SU-DHL-6 (cell line): ENCODE results near the gene MDM4.
"Not testable (repeated sequence)": the region's sequence is repeated elsewhere in the genome, so short reads cannot be mapped to it uniquely, and the experiment has no call there.

ENCODE experiments used
- H2AFZ ChIP-seq: fragments of 200-600 bp; sonication (generic); 2 replicates; pipeline ENCODE4 v1.6.1; 2014; ENCODE audit warnings: low read depth, mild to moderate bottlenecking, moderate library complexity, mixed read lengths, antibody characterized with exemption, low read length; ENCODE audit not compliant: severe bottlenecking
- H3F3A ChIP-seq: fragments of 200-600 bp; shearing (Covaris generic); 2 replicates; pipeline ENCODE4 v1.6.0; 2016; ENCODE audit warnings: antibody characterized with exemption, mild to moderate bottlenecking; ENCODE audit not compliant: insufficient read depth
- H3K27ac ChIP-seq: fragments of 200-600 bp; sonication (generic); 2 replicates; pipeline ENCODE4 v1.5.1; 2016; ENCODE audit warnings: low read depth, mild to moderate bottlenecking, low read length, moderate library complexity, mixed read lengths
- H3K27me3 ChIP-seq: fragments of 200-600 bp; sonication (generic), shearing (Covaris generic); 2 replicates; pipeline ENCODE4 v1.6.0; 2014; ENCODE audit warnings: mild to moderate bottlenecking, low read length
- H3K36me3 ChIP-seq: fragments of 200-600 bp; sonication (generic); 2 replicates; pipeline ENCODE4 v1.6.1; 2014; ENCODE audit warnings: mild to moderate bottlenecking, low read length, mixed read lengths
- H3K4me2 ChIP-seq: fragments of 300-600, 200-600 bp; shearing (Covaris generic), sonication (generic); 2 replicates; pipeline ENCODE4 v1.6.0; 2014; ENCODE audit warnings: low read length, low read depth, mild to moderate bottlenecking; ENCODE audit not compliant: poor library complexity, severe bottlenecking
- H3K4me3 ChIP-seq: fragments of 200-600 bp; sonication (generic); 2 replicates; pipeline ENCODE4 v1.5.1; 2014; ENCODE audit warnings: antibody characterized with exemption, low read length, mild to moderate bottlenecking, mixed read lengths; ENCODE audit not compliant: insufficient read depth, poor library complexity, severe bottlenecking
- H3K79me2 ChIP-seq: fragments of 200-600 bp; sonication (generic); 2 replicates; pipeline ENCODE4 v1.6.1; 2014; ENCODE audit warnings: mild to moderate bottlenecking, low read length, moderate library complexity; ENCODE audit not compliant: insufficient read depth
- H3K9ac ChIP-seq: fragments of 200-600 bp; sonication (generic); 2 replicates; pipeline ENCODE4 v1.7.0; 2014; ENCODE audit warnings: mild to moderate bottlenecking, low read length
- H3K9me2 ChIP-seq: fragments of 200-600 bp; sonication (generic); replicated peaks from 2 replicates; pipeline ENCODE4 v1.6.1; 2014; ENCODE audit warnings: low read length; ENCODE audit not compliant: insufficient read depth
- H3K9me3 ChIP-seq: fragments of 200-600 bp; sonication (generic); 2 replicates; pipeline ENCODE4 v1.6.1; 2014; ENCODE audit warnings: low read length, mixed read lengths; ENCODE audit not compliant: insufficient read depth
- H4K20me1 ChIP-seq: fragments of 200-600 bp; sonication (generic); 2 replicates; pipeline ENCODE4 v1.6.1; 2014; ENCODE audit warnings: low read depth, mild to moderate bottlenecking, antibody characterized with exemption, low read length, moderate library complexity, mixed read lengths
- EZH2phosphoT487 ChIP-seq: fragments of 200-600 bp; sonication (generic), shearing (Covaris generic); conservative IDR thresholded peaks from 2 replicates; pipeline ENCODE4 v1.6.1; 2018; ENCODE audit warnings: mild to moderate bottlenecking, antibody characterized with exemption, low read length, moderate library complexity, mixed read lengths
- TF ChIP-seq, protein P1 (sequence below): fragments of 200-600 bp; sonication (generic); IDR thresholded peaks from one replicate; pipeline ENCODE4 v1.5.1; 2017; ENCODE audit warnings: antibody characterized with exemption, mild to moderate bottlenecking, low read length, moderate library complexity; ENCODE audit not compliant: insufficient read depth, poor library complexity, severe bottlenecking

The MDM4 gene

DNA sequence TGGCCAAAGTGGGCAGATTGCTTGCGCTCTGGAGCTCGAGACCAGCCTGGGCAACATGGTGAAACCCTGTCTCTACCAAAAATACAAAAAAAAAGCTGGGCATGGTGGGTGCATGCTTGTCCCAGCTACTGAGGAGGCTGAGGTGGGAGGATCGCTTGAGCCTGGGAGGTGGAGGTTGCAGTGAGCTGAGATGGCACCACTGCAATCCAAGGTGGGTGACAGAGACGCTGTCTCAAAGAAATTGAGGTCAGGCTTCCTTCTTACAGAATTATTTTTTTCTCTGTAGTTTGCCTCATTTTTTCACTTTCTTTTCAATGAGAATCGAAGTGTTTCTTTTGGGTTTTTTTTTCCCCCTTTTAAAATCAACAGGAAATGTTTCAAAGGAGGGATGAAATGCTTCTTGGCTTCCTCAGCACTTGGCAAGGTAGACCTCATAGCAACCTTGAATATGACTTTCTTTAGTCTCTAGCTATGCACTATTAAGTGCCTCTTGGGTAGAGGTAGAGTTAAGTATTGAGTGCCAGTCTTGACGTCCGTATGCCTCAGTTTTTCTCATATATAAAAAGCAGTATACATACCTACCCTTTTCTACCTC lies 40.3 kb downstream of the MDM4 start:
- Histone ChIP-seq H2AFZ (no peak overlapping the region), H3K9me2 (no peaks in the 10 kb centered on the region), H4K20me1 (peaks cover 6% of the 10 kb centered on the region; the same call in 1 of the 2 replicates), H3K4me2 (no peak overlapping the region), H3K9ac (no peak overlapping the region), H3K9me3 (no peaks in the 10 kb centered on the region), H3K79me2 (0 out of 2 replicates have a peak, but pooled peaks cover 8% of the 10 kb centered on the region), H3K36me3 (peaks cover 5% of the 10 kb centered on the region; the same call in 1 of the 2 replicates), H3F3A (no peaks in the 10 kb centered on the region), H3K27me3 (no peaks in the 10 kb centered on the region), H3K27ac (no peak overlapping the region), H3K4me3 (no peak overlapping the region)
- TF ChIP-seq EZH2phosphoT487: no peak
- TF ChIP-seq, protein P1, sequence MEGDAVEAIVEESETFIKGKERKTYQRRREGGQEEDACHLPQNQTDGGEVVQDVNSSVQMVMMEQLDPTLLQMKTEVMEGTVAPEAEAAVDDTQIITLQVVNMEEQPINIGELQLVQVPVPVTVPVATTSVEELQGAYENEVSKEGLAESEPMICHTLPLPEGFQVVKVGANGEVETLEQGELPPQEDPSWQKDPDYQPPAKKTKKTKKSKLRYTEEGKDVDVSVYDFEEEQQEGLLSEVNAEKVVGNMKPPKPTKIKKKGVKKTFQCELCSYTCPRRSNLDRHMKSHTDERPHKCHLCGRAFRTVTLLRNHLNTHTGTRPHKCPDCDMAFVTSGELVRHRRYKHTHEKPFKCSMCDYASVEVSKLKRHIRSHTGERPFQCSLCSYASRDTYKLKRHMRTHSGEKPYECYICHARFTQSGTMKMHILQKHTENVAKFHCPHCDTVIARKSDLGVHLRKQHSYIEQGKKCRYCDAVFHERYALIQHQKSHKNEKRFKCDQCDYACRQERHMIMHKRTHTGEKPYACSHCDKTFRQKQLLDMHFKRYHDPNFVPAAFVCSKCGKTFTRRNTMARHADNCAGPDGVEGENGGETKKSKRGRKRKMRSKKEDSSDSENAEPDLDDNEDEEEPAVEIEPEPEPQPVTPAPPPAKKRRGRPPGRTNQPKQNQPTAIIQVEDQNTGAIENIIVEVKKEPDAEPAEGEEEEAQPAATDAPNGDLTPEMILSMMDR: no peak

DNA sequence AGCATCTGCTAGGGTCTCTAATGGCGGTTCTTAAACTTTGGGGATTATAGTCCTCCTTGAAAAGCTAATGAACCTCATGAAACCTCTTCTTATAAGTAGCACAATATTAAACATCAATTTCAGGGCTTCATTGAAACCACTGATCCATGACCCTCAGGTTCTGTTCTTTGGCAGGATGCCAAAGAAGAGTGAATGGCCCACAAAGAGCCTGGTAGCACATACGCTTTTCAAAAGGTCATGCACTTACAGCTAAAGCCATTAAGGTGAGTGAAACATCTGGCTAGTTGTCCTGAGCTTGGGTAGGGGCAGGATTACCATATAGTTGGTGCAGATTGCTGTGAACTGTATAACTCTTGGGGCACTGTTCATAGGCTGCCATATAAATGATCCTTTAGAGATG lies 42.3 kb downstream of the MDM4 start:
- peaks cover 6% of the 10 kb centered on the region; the same call in 1 of the 2 replicates for H4K20me1 ChIP-seq

DNA sequence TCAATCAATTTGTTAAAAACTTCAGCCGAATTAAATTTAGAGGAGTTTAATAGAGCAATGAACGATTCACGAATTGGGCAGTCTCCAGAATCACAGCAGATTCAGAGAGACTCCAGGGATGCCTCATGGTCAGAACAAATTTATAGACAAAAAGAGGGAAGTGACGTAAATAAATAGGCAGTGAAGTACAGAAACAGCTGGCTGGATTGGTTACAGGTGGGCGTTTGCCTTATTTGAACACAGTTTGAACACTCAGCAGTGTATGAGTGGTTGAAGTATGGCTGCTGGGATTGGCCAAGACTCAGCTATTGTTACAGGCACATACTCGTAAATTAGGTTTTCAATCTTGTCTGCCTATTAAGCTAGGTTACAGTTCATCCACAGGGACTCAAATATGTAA lies 43.8 kb downstream of the MDM4 start:
- not testable (repeated sequence) for H3K9ac ChIP-seq, H2AFZ ChIP-seq, H3K4me3 ChIP-seq, H3K9me2 ChIP-seq, H3K9me3 ChIP-seq, H3K4me2 ChIP-seq, H4K20me1 ChIP-seq, H3K36me3 ChIP-seq, H3K27ac ChIP-seq, H3F3A ChIP-seq, H3K79me2 ChIP-seq, H3K27me3 ChIP-seq

More for the DNA sequence above, 42.3 kb downstream of the MDM4 start:
- no peak overlapping the region for H3K27ac ChIP-seq
- no peaks in the 10 kb centered on the region for H3K9me3 ChIP-seq
- TF ChIP-seq, protein P1: no peak
- H3K4me2 ChIP-seq: no peak overlapping the region
- H3K79me2 ChIP-seq: 0 out of 2 replicates have a peak, but pooled peaks cover 8% of the 10 kb centered on the region
- peaks cover 3% of the 10 kb centered on the region; the same call in 1 of the 2 replicates for H3K36me3 ChIP-seq
- H3K27me3 ChIP-seq: no peaks in the 10 kb centered on the region
- H2AFZ ChIP-seq: no peak overlapping the region
- H3K4me3 ChIP-seq: no peak overlapping the region
- H3K9me2 ChIP-seq: no peaks in the 10 kb centered on the region
- H3F3A ChIP-seq: no peaks in the 10 kb centered on the region
- H3K9ac ChIP-seq: no peak overlapping the region

DNA sequence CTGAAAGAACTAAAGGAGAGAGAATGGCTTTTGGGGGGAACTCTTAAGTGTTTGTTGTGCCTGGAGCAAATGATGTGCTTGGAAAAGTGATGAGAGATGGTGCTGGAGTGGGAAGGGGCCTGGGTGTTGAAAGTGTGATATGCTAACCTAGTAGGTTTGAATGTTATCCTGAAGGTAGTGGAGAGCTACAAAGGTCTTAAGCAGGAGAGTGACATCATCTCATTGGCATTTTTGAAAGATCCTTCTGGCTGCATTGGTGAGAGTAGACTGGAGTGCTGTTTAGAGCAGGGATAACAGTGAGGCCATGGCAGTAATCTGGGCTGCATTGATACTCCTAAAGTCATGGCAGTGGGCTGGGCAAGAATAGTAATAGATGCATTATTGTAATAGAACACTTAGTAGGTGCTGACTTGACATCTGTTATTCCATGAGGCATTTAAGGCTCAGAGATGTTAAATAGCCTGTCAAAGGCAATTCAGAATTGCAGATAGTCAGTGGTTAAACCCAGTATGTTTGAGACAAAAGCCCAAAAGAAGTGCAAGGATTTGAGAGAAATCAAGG lies 44.5 kb downstream of the MDM4 start:
- no peak overlapping the region for H3K27ac ChIP-seq
- TF ChIP-seq, protein P1: no peak
- TF ChIP-seq EZH2phosphoT487: no peak
- H3K9ac ChIP-seq: no peak overlapping the region
- H3K9me3 ChIP-seq: no peaks in the 10 kb centered on the region
- H3F3A ChIP-seq: peaks cover 10% of the 10 kb centered on the region; the same call in 1 of the 2 replicates
- H3K79me2 ChIP-seq: no peaks in the 10 kb centered on the region
- no peaks in the 10 kb centered on the region; the same call in 1 of the 2 replicates for H4K20me1 ChIP-seq
- H3K36me3 ChIP-seq: no peaks in the 10 kb centered on the region; the same call in 1 of the 2 replicates
- H3K9me2 ChIP-seq: no peaks in the 10 kb centered on the region
- no peak overlapping the region for H3K4me3 ChIP-seq
- no peak overlapping the region for H3K4me2 ChIP-seq
- no peak overlapping the region for H2AFZ ChIP-seq
- no peaks in the 10 kb centered on the region for H3K27me3 ChIP-seq
